Measurements from ENCODE around the gene SIRPA. TPM values are rescaled to one million over a fixed set of nuclear protein-coding genes. Genes with fewer than 3 reads are reported as not detected.

SIRPA gene
- 10 to 100 TPM; 13.6 to 73.5 (median 28.5) TPM for total RNA-seq
- polyA plus RNA-seq: 10 to 100 TPM in 1 of 2 donors, 1 to 10 TPM in 1; 8.6 to 46.0 TPM
- long read RNA-seq, donor 1, partial matches to known transcripts: 12 of 13 reads
- long read RNA-seq, donor 1, other reads (novel, unspliced or antisense): 1 of 13 reads
- long read RNA-seq, donor 2, full-length matches to known transcripts: 11 of 36 reads
- long read RNA-seq, donor 2, partial matches to known transcripts: 11 of 36 reads
- long read RNA-seq, donor 2, other reads (novel, unspliced or antisense): 14 of 36 reads
- long read RNA-seq, donor 3, full-length matches to known transcripts: 8 of 35 reads
- long read RNA-seq, donor 3, partial matches to known transcripts: 22 of 35 reads
- long read RNA-seq, donor 3, other reads (novel, unspliced or antisense): 5 of 35 reads

- Histone ChIP-seq H3K9me3 (no peaks in the 10 kb centered on the region), H3K4me3 (peak within 1 kb of the TSS; percentile 53 to 96 (median 71)), H3K27me3 (no peaks in the 10 kb centered on the region), H3K4me1 (peaks cover 0 to 57% (median 32%) of the 10 kb centered on the region in 12 donors), H3K27ac (peak within 1 kb of the TSS; percentile 84 to 98 (median 92)), H3K36me3 (no peaks in the 10 kb centered on the region)
- WGBS, 4 donors: 1% methylated on average over 47 to 74 of the region's 74 CpGs
- DNase-seq: peak; percentile 68 to 81 (median 74)
- peak; percentile 35 to 74 (median 64) for ATAC-seq
- intact Hi-C loops (cut with DNase I): loop anchor here (1.0 to 10.0 kb wide), 5 partner anchors 90 to 210 kb away; partner anchors contain the start of gene STK35 (in 1 of the 10)
- TF ChIP-seq POLR2A (IDR thresholded peaks at IDR 0.05) (peak in 1 of 2 donors; percentile 34), CTCF (IDR thresholded peaks at IDR 0.05) (no peak)
Observed at GRCh38 chr20:1894951-1895673, at the start of gene SIRPA. Gene SIRPA, plus strand, starts transcription at chr20:1895407. Its CDS starts 41 bp downstream, at chr20:1895448.

GRCh38 chr20:1845701-1846100, 49.5 kb upstream of the SIRPA start:
- DNase-seq: no peak
- Histone ChIP-seq H3K9me3 (peaks cover 0 to 11% (median 0%) of the 10 kb centered on the region in 12 donors), H3K27me3 (no peaks in the 10 kb centered on the region), H3K36me3 (no peaks in the 10 kb centered on the region), H3K27ac (peak overlapping the region in 2 of 12 donors; percentile 75 to 82), H3K4me1 (peaks cover 0 to 55% (median 2%) of the 10 kb centered on the region in 12 donors), H3K4me3 (no peak overlapping the region)
- WGBS, 4 donors: 84 to 91% (median 89%) methylated on average over 5 to 7 of the region's 7 CpGs
- TF ChIP-seq CTCF (IDR thresholded peaks at IDR 0.05): no peak
- intact Hi-C loops (cut with DNase I): no loop called here
- ATAC-seq: no peak

GRCh38 chr20:1846341-1846740, 48.9 kb upstream of the SIRPA start:
- H3K27me3 ChIP-seq: no peaks in the 10 kb centered on the region
- no peak overlapping the region for H3K4me3 ChIP-seq
- H3K9me3 ChIP-seq: peaks cover 0 to 11% (median 0%) of the 10 kb centered on the region in 12 donors
- 98 to 100% (median 100%) methylated on average over 1 of the region's 1 CpG for WGBS, 4 donors
- no peak for TF ChIP-seq POLR2A (IDR thresholded peaks at IDR 0.05)
- TF ChIP-seq CTCF (IDR thresholded peaks at IDR 0.05): no peak
- ATAC-seq (no peak), DNase-seq (no peak)
- H3K36me3 ChIP-seq: no peaks in the 10 kb centered on the region
- H3K4me1 ChIP-seq: peaks cover 0 to 55% (median under 1%) of the 10 kb centered on the region in 12 donors
- intact Hi-C loops (cut with DNase I): no loop called here
- peak overlapping the region in 2 of 12 donors; percentile 25 to 82 for H3K27ac ChIP-seq

GRCh38 chr20:1846876-1847275, 48.3 kb upstream of the SIRPA start:
- WGBS, 4 donors: 0 to 52% (median 24%) methylated on average over 1 of the region's 1 CpG
- Histone ChIP-seq H3K4me1 (peaks cover 0 to 51% (median 0%) of the 10 kb centered on the region in 12 donors), H3K27me3 (no peaks in the 10 kb centered on the region), H3K4me3 (no peak overlapping the region), H3K36me3 (no peaks in the 10 kb centered on the region), H3K27ac (peak overlapping the region in 1 of 12 donors; percentile 25), H3K9me3 (peaks cover 0 to 11% (median 0%) of the 10 kb centered on the region in 12 donors)
- TF ChIP-seq POLR2A (IDR thresholded peaks at IDR 0.05) (no peak), CTCF (IDR thresholded peaks at IDR 0.05) (no peak)
- DNase-seq (no peak), ATAC-seq (no peak)
- intact Hi-C loops (cut with DNase I): no loop called here
